Measurements from ENCODE around the gene AAMP.

The AAMP gene

GRCh38 chr2:218294430-218295022, 24.6 kb upstream of the AAMP start:
- no peak for DNase-seq (ENCODE audit: low read depth)
- TF ChIP-seq, protein P1, sequence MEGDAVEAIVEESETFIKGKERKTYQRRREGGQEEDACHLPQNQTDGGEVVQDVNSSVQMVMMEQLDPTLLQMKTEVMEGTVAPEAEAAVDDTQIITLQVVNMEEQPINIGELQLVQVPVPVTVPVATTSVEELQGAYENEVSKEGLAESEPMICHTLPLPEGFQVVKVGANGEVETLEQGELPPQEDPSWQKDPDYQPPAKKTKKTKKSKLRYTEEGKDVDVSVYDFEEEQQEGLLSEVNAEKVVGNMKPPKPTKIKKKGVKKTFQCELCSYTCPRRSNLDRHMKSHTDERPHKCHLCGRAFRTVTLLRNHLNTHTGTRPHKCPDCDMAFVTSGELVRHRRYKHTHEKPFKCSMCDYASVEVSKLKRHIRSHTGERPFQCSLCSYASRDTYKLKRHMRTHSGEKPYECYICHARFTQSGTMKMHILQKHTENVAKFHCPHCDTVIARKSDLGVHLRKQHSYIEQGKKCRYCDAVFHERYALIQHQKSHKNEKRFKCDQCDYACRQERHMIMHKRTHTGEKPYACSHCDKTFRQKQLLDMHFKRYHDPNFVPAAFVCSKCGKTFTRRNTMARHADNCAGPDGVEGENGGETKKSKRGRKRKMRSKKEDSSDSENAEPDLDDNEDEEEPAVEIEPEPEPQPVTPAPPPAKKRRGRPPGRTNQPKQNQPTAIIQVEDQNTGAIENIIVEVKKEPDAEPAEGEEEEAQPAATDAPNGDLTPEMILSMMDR (IDR thresholded peaks at IDR 0.05; ENCODE audit: control insufficient read depth, extremely low read depth, insufficient read depth), result no peak
- no peak overlapping the region for H3K4me3 ChIP-seq (ENCODE audit: low read depth, low read length)

DNA sequence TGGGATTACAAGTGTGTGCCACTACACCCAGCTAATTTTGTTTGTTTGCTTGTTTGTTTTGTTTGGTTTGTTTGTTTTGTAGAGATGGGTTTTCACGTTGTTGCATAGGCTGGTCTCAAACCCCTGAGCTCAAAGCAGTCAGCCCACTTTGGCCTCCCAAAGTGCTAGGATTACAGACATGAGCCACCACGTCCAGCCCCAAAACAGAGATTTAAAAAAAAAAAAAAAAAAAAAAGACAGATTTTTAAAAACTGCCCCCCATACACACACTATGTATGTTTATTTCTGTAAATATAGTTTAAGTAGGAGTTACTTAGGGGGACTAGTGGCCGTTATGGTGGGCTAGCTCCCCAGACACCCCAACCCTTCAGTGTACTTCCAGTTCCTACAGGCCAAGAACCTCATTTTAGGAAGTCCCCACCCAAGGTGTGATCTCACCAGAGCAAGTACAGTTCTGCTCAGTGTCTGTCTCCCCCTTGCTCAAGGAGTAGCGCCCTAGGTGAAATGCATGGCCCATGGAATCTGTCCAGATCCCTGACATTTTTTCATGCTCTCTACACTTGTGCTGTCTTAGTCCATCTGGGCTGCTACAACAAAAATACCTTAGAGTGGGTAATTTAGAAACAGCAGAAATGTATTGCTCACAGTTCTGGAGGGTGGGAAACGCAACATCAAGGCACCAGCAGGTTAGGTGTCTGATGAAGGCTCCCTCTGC, 23.9 kb upstream of the AAMP start:
- TF ChIP-seq, protein P1 (IDR thresholded peaks at IDR 0.05; ENCODE audit: control insufficient read depth, extremely low read depth, insufficient read depth), result no peak
- H3K4me3 ChIP-seq (ENCODE audit: low read depth, low read length), result no peak overlapping the region
- no peak for DNase-seq (ENCODE audit: low read depth)

DNA sequence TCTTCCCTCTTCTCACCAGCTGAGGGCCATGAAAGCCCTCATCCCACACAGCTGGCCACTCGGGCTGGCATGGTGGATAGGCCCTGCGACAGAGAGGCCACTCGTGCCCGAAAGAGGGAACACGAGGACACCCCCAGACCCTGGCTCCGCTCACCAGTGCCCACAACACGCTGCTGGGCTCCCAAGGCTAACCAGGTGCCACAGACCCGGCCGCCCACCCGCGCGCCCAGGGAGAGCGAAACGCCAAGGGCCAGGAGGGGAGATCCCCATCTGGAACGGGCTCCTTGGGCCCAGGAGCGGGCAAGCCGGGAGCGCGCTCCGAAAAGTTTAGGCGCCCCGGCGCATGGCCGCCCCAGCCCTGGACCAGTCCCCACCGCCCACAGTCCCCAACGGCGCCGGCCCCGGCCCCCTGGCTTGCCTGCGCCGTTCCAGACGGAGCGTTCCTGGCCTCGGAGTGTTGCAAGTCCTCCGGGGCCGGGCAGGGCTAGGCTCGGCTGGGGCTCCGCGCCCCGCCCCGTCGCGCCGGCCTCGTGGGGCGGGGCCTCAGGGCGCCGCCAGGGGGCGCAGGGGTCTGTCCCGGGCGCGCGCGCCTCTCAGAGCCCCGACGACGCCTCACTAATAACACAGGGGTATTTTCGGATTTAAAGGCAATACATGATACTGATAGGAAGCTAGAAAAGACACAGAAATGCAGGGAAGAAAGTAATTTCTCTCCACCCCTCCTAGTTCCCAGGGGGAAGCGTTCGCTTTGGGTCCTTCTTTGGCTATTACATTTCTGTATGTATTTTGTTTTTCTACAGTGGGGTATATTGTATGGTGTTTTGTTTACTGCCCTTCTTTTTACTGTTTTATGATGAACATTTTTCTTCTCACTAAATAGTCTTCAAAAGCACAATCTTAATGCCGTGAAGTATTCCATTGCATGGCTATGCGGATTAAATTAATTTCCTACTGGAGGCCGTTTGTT, 22.4 kb upstream of the AAMP start, which contains the start of gene TMBIM1:
TMBIM1 (minus strand) TSS at position 456 of the 967 bp plus-strand sequence. CDS start 10,362 bp downstream, outside the sequence.
- peak within 1 kb of the TSS; percentile 81 for H3K4me3 ChIP-seq (ENCODE audit: low read depth, low read length)
- DNase-seq (ENCODE audit: low read depth), result no peak
- TF ChIP-seq, protein P1 (IDR thresholded peaks at IDR 0.05; ENCODE audit: control insufficient read depth, extremely low read depth, insufficient read depth), result peak; percentile 56

DNA sequence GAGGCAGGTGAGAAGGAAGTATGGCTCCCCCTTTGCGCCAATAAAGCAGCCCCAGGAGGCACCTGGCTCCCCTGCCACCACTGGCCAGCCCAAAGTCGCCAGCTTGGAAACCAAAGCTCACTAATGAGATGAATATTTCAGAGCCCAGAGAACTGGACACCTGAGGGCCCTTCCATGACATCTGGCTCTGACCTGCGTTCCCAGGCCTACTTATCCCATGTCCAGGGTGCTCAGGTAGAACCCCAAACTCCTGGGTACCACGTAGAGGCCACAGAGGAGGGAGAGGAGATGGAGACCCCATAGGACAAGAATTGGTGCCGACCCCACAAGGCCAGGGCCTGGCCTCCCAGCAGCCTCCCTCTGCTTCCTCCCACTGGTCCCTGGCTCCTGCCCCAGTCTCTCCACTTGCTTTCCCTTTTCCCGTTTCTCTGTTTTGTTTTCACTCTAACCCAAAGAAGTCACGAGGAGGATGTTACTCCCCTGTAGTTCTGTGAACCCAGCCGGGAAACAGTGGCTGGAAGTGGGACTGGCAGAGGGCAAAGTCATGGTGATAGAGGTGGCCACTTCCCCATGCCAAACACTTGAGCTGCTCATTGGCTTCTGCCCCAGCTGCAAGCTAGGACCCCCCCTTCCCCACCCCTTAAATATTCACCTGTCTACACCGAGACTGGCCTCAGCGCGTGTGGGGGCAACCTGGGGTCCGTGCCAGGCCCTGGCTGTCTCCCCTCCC, 21.5 kb upstream of the AAMP start:
- H3K4me3 ChIP-seq (ENCODE audit: low read depth, low read length), result peak overlapping the region; percentile 81
- DNase-seq (ENCODE audit: low read depth), result no peak
- TF ChIP-seq, protein P1 (IDR thresholded peaks at IDR 0.05; ENCODE audit: control insufficient read depth, extremely low read depth, insufficient read depth), result no peak

DNA sequence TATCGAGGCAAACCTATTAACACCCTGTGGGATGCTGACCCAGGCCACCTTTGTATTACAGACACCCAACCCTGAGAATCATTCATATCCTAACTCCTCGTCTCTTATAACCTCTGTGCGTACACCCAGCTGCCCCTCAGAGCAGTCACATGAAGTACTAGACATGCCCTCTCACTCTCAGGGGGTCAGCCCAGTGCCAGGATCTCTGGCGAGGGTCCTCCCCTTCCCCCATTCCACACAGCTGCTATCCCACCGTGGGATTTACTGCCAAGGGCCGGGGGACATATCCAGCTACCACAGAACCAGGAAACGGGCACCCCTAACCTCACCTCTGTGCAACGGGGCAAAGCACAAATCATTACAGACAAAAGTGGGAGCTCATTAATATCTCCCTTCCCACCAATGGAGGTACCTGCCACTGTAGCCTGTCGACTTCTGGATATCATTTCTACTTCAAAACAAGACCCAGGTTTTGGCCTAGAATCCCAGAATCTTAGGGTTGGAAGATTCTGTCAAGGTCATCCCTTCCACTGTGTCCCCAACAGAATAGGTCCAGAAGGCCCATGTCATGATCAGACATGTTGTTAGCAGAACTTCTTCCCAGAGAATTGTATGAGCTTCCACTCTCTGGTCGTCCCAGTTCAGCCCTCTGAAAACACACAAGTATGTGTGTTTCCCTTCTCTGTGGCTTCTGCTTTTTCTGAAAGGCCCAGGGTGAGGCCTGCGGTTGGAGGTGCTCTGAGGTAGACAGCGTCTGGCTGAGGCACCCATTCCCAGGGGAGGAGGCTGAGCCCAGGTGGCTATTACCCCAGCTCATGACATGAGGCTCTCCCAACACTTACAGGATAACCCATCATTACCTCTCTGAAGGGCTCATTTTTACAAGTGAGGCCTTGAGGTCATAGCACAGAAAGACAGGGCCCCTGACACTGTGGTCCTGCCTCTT, 20.7 kb upstream of the AAMP start:
- H3K4me3 ChIP-seq (ENCODE audit: low read depth, low read length), result peak overlapping the region; percentile 81
- DNase-seq (ENCODE audit: low read depth), result no peak
- TF ChIP-seq, protein P1 (IDR thresholded peaks at IDR 0.05; ENCODE audit: control insufficient read depth, extremely low read depth, insufficient read depth), result no peak
